22Rv1 (cell line): ENCODE results near the gene ATP9A.

ENCODE experiments used
- CTCF ChIP-seq: fragments of 450-650 bp; IDR thresholded peaks from 2 replicates; pipeline ENCODE4 v1.5.1; 2017; ENCODE audit warnings: mild to moderate bottlenecking
- ZFX ChIP-seq: fragments of 450-650 bp; IDR thresholded peaks from 2 replicates; pipeline ENCODE4 v1.6.1; 2017; ENCODE audit warnings: antibody characterized with exemption, borderline replicate concordance

- TF ChIP-seq CTCF (no peak), ZFX (no peak)
Observed at GRCh38 chr20:51563174-51563485, 205.1 kb downstream of the ATP9A start.
